Measurements from ENCODE around the gene EIF1. TPM values are rescaled to one million over a fixed set of nuclear protein-coding genes. Genes with fewer than 3 reads are reported as not detected.

The EIF1 gene
- polyA plus RNA-seq, result 257 and 258 TPM in 2 replicates
- 199 and 224 TPM in 2 replicates for polyA minus RNA-seq

DNA sequence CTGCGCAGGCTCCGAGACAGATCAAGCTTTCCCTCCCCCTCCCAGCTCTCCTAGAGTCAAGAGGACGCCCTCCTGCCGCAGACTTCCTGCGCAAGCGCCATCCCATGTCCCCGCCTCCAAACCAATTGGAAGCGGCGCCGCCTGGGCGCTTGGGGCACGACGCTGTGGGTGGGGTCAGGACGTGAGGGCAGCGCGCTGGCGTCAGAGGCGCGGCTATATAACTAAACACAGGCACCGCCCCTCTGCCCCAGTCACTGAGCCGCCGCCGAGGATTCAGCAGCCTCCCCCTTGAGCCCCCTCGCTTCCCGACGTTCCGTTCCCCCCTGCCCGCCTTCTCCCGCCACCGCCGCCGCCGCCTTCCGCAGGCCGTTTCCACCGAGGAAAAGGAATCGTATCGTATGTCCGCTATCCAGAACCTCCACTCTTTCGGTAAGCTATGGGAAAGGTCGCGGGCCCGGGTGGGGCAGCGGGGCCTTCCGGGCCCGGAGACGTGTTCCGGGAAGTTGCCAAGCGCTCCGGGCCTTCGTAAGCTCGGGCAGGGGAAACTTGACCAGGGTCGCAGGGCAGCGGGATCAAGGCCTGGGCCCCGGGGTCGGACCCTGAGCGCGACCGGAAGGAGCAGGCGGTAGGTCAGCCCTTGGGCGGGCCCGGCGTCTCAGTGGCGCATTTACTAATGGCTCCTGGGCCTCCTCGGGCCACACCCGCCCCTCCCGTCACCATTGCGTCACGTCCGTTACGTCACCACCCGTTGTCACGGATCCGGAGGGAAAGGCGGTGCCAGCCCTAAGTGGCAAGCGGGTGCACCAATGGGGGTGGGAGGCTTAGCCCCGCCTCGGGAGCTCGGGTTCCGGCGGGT lies at the start of gene EIF1:
EIF1 (plus strand) TSS at position 245 of the 856 bp plus-strand sequence; CDS start at position 399, 154 bp downstream.
- peak within 1 kb of the TSS; percentile 88 for H3K4me2 ChIP-seq (ENCODE audit: low read length)
- peaks cover 3% of the 10 kb centered on the region for H3F3A ChIP-seq (ENCODE audit: insufficient read depth, low read length, poor library complexity, severe bottlenecking)
- no peaks in the 10 kb centered on the region for H3K9me2 ChIP-seq (ENCODE audit: insufficient read depth, low read length)
- TF ChIP-seq, protein P1, sequence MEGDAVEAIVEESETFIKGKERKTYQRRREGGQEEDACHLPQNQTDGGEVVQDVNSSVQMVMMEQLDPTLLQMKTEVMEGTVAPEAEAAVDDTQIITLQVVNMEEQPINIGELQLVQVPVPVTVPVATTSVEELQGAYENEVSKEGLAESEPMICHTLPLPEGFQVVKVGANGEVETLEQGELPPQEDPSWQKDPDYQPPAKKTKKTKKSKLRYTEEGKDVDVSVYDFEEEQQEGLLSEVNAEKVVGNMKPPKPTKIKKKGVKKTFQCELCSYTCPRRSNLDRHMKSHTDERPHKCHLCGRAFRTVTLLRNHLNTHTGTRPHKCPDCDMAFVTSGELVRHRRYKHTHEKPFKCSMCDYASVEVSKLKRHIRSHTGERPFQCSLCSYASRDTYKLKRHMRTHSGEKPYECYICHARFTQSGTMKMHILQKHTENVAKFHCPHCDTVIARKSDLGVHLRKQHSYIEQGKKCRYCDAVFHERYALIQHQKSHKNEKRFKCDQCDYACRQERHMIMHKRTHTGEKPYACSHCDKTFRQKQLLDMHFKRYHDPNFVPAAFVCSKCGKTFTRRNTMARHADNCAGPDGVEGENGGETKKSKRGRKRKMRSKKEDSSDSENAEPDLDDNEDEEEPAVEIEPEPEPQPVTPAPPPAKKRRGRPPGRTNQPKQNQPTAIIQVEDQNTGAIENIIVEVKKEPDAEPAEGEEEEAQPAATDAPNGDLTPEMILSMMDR (IDR thresholded peaks at IDR 0.05; ENCODE audit: poor library complexity, severe bottlenecking), result no peak
- TF ChIP-seq EP300 (conservative IDR thresholded peaks at IDR 0.05; ENCODE audit: poor library complexity, severe bottlenecking) (peak; percentile 78), EZH2 (IDR thresholded peaks at IDR 0.05; ENCODE audit: borderline replicate concordance, insufficient read depth, low read length, poor library complexity, severe bottlenecking) (no peak), RAD21 (conservative IDR thresholded peaks at IDR 0.05) (no peak), SMC3 (conservative IDR thresholded peaks at IDR 0.05; ENCODE audit: poor library complexity) (peak; percentile 10), TAF1 (IDR thresholded peaks at IDR 0.05; ENCODE audit: low read depth) (peak; percentile 92), POLR2AphosphoS5 (IDR thresholded peaks at IDR 0.05) (peak; percentile 96), MXI1 (conservative IDR thresholded peaks at IDR 0.05; ENCODE audit: poor library complexity, severe bottlenecking) (no peak)
- TF ChIP-seq, protein P2, sequence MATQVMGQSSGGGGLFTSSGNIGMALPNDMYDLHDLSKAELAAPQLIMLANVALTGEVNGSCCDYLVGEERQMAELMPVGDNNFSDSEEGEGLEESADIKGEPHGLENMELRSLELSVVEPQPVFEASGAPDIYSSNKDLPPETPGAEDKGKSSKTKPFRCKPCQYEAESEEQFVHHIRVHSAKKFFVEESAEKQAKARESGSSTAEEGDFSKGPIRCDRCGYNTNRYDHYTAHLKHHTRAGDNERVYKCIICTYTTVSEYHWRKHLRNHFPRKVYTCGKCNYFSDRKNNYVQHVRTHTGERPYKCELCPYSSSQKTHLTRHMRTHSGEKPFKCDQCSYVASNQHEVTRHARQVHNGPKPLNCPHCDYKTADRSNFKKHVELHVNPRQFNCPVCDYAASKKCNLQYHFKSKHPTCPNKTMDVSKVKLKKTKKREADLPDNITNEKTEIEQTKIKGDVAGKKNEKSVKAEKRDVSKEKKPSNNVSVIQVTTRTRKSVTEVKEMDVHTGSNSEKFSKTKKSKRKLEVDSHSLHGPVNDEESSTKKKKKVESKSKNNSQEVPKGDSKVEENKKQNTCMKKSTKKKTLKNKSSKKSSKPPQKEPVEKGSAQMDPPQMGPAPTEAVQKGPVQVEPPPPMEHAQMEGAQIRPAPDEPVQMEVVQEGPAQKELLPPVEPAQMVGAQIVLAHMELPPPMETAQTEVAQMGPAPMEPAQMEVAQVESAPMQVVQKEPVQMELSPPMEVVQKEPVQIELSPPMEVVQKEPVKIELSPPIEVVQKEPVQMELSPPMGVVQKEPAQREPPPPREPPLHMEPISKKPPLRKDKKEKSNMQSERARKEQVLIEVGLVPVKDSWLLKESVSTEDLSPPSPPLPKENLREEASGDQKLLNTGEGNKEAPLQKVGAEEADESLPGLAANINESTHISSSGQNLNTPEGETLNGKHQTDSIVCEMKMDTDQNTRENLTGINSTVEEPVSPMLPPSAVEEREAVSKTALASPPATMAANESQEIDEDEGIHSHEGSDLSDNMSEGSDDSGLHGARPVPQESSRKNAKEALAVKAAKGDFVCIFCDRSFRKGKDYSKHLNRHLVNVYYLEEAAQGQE (IDR thresholded peaks at IDR 0.05; ENCODE audit: borderline replicate concordance), result peak; percentile 92
- H3K79me2 ChIP-seq (replicated peaks; ENCODE audit: insufficient read depth, low read length), result peaks cover 19% of the 10 kb centered on the region
- H3K9me3 ChIP-seq (ENCODE audit: low read length), result no peaks in the 10 kb centered on the region
- H3K9ac ChIP-seq (ENCODE audit: low read length), result peak within 1 kb of the TSS; percentile 100
- H2AFZ ChIP-seq (ENCODE audit: low read depth, low read length), result peak within 1 kb of the TSS; percentile 51
- no peaks in the 10 kb centered on the region for H3K27me3 ChIP-seq (ENCODE audit: insufficient read depth, low read depth, low read length)
- peaks cover 22% of the 10 kb centered on the region for H4K20me1 ChIP-seq (ENCODE audit: insufficient read depth)
- H3K27ac ChIP-seq (ENCODE audit: low read length), result peak within 1 kb of the TSS; percentile 99
- H3K36me3 ChIP-seq (ENCODE audit: insufficient read depth, low read length), result peaks cover 19% of the 10 kb centered on the region
- peak within 1 kb of the TSS; percentile 95 for H3K4me3 ChIP-seq (ENCODE audit: low read length)

DNA sequence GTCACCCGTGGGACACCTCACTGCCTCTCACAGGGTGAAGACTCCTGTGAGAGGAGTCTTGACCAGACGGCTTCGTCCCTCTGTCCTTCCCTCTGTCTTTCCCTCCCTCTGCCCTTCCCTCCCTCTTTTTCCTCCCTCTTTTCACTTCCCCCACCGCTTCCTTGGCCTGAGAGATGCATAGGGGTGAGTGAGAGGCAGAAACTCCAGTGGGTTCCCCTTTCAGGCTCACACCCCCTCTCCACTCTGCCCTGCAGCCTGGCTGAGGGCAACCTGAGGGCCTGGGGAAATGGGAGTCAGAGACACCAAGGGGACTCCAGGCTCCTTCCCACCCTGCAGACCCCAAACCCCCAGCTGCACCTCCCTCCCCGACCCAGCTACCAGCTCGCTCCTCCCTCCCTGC lies 49.7 kb upstream of the EIF1 start:
- Histone ChIP-seq H2AFZ (ENCODE audit: low read depth, low read length) (no peak overlapping the region), H3K79me2 (replicated peaks; ENCODE audit: insufficient read depth, low read length) (no peaks in the 10 kb centered on the region)
- no peak for TF ChIP-seq EP300 (conservative IDR thresholded peaks at IDR 0.05; ENCODE audit: poor library complexity, severe bottlenecking)
- no peak for TF ChIP-seq TAF1 (IDR thresholded peaks at IDR 0.05; ENCODE audit: low read depth)
- TF ChIP-seq, protein P1 (IDR thresholded peaks at IDR 0.05; ENCODE audit: poor library complexity, severe bottlenecking), result no peak
- TF ChIP-seq POLR2AphosphoS5 (IDR thresholded peaks at IDR 0.05), result no peak
- TF ChIP-seq MXI1 (conservative IDR thresholded peaks at IDR 0.05; ENCODE audit: poor library complexity, severe bottlenecking), result no peak
- TF ChIP-seq EZH2 (IDR thresholded peaks at IDR 0.05; ENCODE audit: borderline replicate concordance, insufficient read depth, low read length, poor library complexity, severe bottlenecking), result no peak
- no peak for TF ChIP-seq SMC3 (conservative IDR thresholded peaks at IDR 0.05; ENCODE audit: poor library complexity)
- TF ChIP-seq, protein P2 (IDR thresholded peaks at IDR 0.05; ENCODE audit: borderline replicate concordance), result no peak
- TF ChIP-seq RAD21 (conservative IDR thresholded peaks at IDR 0.05), result no peak

More for the DNA sequence above, 49.7 kb upstream of the EIF1 start:
- Histone ChIP-seq H3K4me3 (ENCODE audit: low read length) (no peak overlapping the region), H4K20me1 (ENCODE audit: insufficient read depth) (no peaks in the 10 kb centered on the region), H3K27me3 (ENCODE audit: insufficient read depth, low read depth, low read length) (no peaks in the 10 kb centered on the region), H3K9ac (ENCODE audit: low read length) (no peak overlapping the region), H3K9me2 (ENCODE audit: insufficient read depth, low read length) (no peaks in the 10 kb centered on the region), H3K36me3 (ENCODE audit: insufficient read depth, low read length) (no peaks in the 10 kb centered on the region), H3F3A (ENCODE audit: insufficient read depth, low read length, poor library complexity, severe bottlenecking) (no peaks in the 10 kb centered on the region), H3K9me3 (ENCODE audit: low read length) (no peaks in the 10 kb centered on the region), H3K27ac (ENCODE audit: low read length) (no peak overlapping the region), H3K4me2 (ENCODE audit: low read length) (no peak overlapping the region)
